Tibial artery (tissue), 4 donors: ENCODE results near the gene UFM1.

Experiments used
- DNase-seq, 2 donors: peaks; one replicate each; pipeline ENCODE4 v3.0.0-alpha.2; 2019
- H3K27ac ChIP-seq, 2 donors: fragments of 200-600 bp; sonication (generic) in 1 of 2; 1 replicate in 1 of 2; 2 replicates in 1 of 2; pipeline ENCODE4 v1.5.1; 2018 to 2019; ENCODE audit warnings: mild to moderate bottlenecking in 1 of 2
- H3K27me3 ChIP-seq, 2 donors: fragments of 200-600 bp; sonication (generic) in 1 of 2; one replicate each; pipeline versions ENCODE4 v1.5.1 to v1.6.0; 2016 to 2019
- H3K36me3 ChIP-seq, 3 donors: fragments of 200-600 bp; sonication (generic) in 2 of 3; one replicate each; pipeline ENCODE4 v1.5.1; 2016 to 2019; ENCODE audit warnings: mild to moderate bottlenecking in 2 of 3
- H3K4me1 ChIP-seq, 4 donors: fragments of 200-600 bp; sonication (generic) in 2 of 4; 1 replicate in 3 of 4; 2 replicates in 1 of 4; pipeline ENCODE4 v1.5.1; 2016 to 2019
- H3K4me3 ChIP-seq, 2 donors: fragments of 200-600 bp; sonication (generic) in 1 of 2; 1 replicate in 1 of 2; 2 replicates in 1 of 2; pipeline ENCODE4 v1.5.1; 2018 to 2019; ENCODE audit warnings: mild to moderate bottlenecking in 2 of 2
- H3K9me3 ChIP-seq, 3 donors: fragments of 200-600 bp; sonication (generic) in 1 of 3; one replicate each; pipeline ENCODE4 v1.5.1; 2016 to 2019
- intact Hi-C: fragments of 100-400 bp; cut with DNase I; formaldehyde crosslinking; loops from one replicate; pipeline ENCODE4 v1.15.0; 2023; ENCODE audit warnings: low total_unique reads
- TF ChIP-seq, protein P1 (sequence below), 2 experiments: fragments of 200-600 bp in 1 of 2; fragments of 450-650 bp in 1 of 2; IDR thresholded peaks; one replicate each; pipeline ENCODE4 v1.5.1; 2017 to 2019; ENCODE audit warnings: antibody characterized with exemption in 2 of 2, mild to moderate bottlenecking in 1 of 2, moderate library complexity in 1 of 2

The UFM1 gene

DNA sequence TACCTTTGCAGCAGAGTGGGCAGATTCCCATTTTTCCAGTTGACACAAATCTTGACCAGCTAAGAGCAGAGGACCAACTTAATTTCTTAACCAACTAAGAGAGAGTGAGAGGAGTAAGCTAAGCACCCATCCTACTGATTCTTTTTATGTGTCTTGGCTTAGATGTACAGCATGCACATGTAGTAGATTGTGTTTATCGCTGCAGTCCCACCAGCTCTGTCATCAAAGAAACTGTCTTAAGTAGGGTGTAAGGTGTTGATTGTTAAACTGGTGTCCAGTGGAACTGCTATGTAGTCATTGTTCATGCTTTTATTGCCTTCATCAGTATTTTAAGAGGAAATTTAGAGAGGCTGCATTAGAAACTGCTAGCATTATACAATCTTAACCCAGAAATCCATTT, 9.0 kb upstream of the UFM1 start:
- no peaks in the 10 kb centered on the region for H3K36me3 ChIP-seq
- TF ChIP-seq, protein P1, sequence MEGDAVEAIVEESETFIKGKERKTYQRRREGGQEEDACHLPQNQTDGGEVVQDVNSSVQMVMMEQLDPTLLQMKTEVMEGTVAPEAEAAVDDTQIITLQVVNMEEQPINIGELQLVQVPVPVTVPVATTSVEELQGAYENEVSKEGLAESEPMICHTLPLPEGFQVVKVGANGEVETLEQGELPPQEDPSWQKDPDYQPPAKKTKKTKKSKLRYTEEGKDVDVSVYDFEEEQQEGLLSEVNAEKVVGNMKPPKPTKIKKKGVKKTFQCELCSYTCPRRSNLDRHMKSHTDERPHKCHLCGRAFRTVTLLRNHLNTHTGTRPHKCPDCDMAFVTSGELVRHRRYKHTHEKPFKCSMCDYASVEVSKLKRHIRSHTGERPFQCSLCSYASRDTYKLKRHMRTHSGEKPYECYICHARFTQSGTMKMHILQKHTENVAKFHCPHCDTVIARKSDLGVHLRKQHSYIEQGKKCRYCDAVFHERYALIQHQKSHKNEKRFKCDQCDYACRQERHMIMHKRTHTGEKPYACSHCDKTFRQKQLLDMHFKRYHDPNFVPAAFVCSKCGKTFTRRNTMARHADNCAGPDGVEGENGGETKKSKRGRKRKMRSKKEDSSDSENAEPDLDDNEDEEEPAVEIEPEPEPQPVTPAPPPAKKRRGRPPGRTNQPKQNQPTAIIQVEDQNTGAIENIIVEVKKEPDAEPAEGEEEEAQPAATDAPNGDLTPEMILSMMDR (IDR thresholded peaks at IDR 0.05): no peak
- no peaks in the 10 kb centered on the region for H3K27me3 ChIP-seq
- no peak overlapping the region for H3K4me3 ChIP-seq
- no peak for DNase-seq
- peaks cover 0 to 6% (median 0%) of the 10 kb centered on the region in 4 donors for H3K4me1 ChIP-seq
- intact Hi-C loops: no loop called here
- no peaks in the 10 kb centered on the region for H3K9me3 ChIP-seq
- no peak overlapping the region for H3K27ac ChIP-seq

DNA sequence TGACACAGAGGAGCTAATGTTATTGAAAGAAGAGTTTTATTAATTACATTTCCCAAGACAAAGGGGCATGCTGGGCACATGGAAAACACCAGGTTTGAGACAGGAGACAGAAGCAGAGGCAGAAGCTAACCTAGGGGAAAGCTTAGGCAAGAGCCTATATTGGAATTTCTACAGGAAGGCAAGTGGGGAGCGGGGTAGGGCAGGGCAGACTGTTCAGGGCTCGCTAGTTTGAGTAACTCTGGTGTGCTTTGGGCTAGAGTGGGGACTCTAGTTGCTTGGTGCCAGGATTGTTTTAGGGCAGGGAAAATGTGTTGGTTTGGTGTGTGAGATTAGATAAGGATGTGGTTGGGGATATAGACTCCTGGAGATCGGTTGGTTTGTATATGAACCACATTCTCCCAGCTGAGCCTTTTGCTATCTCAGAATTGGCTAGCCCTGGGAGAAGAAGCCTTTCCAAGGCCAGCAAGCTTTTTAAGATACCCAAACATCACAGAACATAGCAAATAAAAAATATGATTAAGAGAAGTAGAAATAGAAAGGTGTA, 8.4 kb upstream of the UFM1 start:
- H3K4me3 ChIP-seq: no peak overlapping the region
- H3K4me1 ChIP-seq: no peaks in the 10 kb centered on the region
- no peaks in the 10 kb centered on the region for H3K9me3 ChIP-seq
- no peaks in the 10 kb centered on the region for H3K27me3 ChIP-seq
- intact Hi-C loops: no loop called here
- H3K36me3 ChIP-seq: no peaks in the 10 kb centered on the region
- TF ChIP-seq, protein P1 (IDR thresholded peaks at IDR 0.05): no peak
- H3K27ac ChIP-seq: no peak overlapping the region
- no peak for DNase-seq

DNA sequence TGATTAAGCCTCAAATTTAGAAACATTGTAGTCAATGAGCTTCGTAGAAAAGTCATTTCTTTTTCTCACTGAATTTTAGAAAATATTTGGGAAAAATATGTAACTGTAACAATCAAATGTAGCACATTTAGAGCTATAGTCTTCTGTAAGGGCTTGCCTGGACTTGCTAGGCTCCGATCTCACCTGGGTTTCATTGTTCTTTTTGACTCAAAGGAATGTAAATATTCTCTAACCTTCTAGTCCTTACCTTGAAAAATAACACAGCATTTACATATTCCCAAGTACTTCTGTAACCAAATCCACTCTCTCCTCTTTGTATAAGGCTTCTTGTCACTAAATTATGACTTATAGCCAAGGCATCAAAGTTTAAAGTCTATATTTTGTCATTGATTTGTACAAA, 2.9 kb upstream of the UFM1 start:
- H3K27me3 ChIP-seq: no peaks in the 10 kb centered on the region
- H3K27ac ChIP-seq: no peak overlapping the region
- no peak for DNase-seq
- TF ChIP-seq, protein P1 (IDR thresholded peaks at IDR 0.05): no peak
- H3K9me3 ChIP-seq: no peaks in the 10 kb centered on the region
- no peak overlapping the region for H3K4me3 ChIP-seq
- peaks cover 0 to 15% (median 12%) of the 10 kb centered on the region in 4 donors for H3K4me1 ChIP-seq
- H3K36me3 ChIP-seq: no peaks in the 10 kb centered on the region
- intact Hi-C loops: no loop called here

DNA sequence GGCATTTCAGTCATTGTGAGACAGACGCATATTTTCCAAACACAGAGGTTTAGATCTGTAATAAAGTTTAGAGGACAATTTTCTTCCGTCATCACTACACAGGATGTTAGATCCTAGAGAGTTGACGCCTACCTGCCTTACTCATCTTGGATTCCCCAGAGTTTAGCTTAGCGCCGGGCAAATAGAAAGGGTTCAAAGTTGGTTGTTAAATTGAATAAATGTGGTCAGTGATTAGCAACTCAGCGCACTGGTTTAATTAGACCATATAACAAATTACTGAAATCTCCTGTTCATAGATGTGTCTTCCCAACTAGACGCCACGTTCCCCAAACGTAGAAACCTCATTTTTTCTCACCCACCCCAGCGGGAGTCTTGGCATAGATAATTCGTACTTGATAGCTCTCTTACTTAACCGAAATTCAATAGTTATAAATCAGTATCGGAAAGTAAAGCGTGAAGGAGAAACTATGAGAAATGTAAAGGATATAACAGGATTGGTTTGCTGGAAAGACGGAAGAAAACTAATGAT, 726 bp upstream of the UFM1 start:
- Histone ChIP-seq H3K27ac (peak overlapping the region; percentile 82 to 93), H3K9me3 (no peaks in the 10 kb centered on the region), H3K4me3 (peak overlapping the region; percentile 67 to 90), H3K27me3 (no peaks in the 10 kb centered on the region), H3K36me3 (peaks cover under 1 to 3% (median under 1%) of the 10 kb centered on the region in 3 donors), H3K4me1 (peaks cover 0 to 24% (median 15%) of the 10 kb centered on the region in 4 donors)
- TF ChIP-seq, protein P1 (IDR thresholded peaks at IDR 0.05): no peak
- no peak for DNase-seq
- intact Hi-C loops: no loop called here

DNA sequence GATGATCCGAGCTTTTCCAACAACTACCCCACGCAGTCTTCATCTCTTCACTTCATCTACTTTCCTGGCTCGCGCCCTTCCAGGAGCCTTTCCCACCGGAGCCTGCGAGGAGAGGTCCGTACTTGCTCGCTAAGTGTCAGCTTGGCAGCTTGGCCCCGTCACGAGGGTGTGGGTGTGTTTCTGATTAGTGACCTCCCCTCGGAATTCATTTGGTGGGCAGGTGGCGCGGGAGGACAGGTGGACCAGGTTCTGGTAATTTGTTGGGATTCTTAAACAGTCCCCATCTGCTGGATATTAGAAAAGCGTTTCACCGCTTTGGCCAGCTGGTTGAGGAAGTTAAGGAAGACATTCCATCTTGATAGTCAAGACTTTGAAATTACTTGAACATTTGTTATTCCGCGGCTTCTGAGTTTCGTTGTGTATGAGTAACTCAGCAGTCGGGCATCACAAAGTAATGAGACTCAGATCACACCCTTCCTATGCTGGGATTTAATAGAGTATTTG, 515 bp downstream of the UFM1 start:
- peak overlapping the region; percentile 82 to 93 for H3K27ac ChIP-seq
- DNase-seq: peak; percentile 71 to 78

More for the DNA sequence above, 515 bp downstream of the UFM1 start:
- Histone ChIP-seq H3K27me3 (no peaks in the 10 kb centered on the region), H3K9me3 (no peaks in the 10 kb centered on the region), H3K4me3 (peak overlapping the region; percentile 67 to 90), H3K4me1 (peaks cover 0 to 24% (median 15%) of the 10 kb centered on the region in 4 donors), H3K36me3 (peaks cover 9 to 16% (median 10%) of the 10 kb centered on the region in 3 donors)
- intact Hi-C loops: no loop called here
- TF ChIP-seq, protein P1 (IDR thresholded peaks at IDR 0.05): no peak
